ENCODE data around the gene DPH7. TPM values are rescaled to one million over a fixed set of nuclear protein-coding genes. Genes with fewer than 3 reads are reported as not detected.
"Not testable (repeated sequence)": the region's sequence is repeated elsewhere in the genome, so short reads cannot be mapped to it uniquely, and the experiment has no call there.

Gene DPH7
- total RNA-seq, 1 experiment from 2014 or later: 18.6 TPM

DNA sequence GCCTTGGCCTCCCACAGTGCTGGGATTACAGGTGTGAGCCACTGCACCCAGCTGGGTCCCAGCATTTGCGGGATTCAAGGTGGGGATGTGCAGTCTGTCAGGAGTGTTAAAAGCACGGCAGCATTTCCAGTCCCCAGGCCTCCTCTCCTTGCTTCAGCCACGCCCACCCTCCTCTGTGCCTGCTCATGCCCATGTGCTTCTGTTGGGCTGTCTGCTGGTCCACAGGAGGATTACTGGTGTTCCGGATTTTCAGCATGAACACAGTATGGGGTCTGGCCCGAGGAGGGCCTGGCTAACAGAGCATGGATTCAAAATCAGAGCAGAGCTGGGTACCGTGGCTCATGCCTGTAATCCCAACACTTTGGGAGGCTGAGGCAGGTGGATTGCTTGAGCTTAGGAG lies 32.2 kb upstream of the DPH7 start:
- DNase-seq (ENCODE audit: low read depth): no peak

DNA sequence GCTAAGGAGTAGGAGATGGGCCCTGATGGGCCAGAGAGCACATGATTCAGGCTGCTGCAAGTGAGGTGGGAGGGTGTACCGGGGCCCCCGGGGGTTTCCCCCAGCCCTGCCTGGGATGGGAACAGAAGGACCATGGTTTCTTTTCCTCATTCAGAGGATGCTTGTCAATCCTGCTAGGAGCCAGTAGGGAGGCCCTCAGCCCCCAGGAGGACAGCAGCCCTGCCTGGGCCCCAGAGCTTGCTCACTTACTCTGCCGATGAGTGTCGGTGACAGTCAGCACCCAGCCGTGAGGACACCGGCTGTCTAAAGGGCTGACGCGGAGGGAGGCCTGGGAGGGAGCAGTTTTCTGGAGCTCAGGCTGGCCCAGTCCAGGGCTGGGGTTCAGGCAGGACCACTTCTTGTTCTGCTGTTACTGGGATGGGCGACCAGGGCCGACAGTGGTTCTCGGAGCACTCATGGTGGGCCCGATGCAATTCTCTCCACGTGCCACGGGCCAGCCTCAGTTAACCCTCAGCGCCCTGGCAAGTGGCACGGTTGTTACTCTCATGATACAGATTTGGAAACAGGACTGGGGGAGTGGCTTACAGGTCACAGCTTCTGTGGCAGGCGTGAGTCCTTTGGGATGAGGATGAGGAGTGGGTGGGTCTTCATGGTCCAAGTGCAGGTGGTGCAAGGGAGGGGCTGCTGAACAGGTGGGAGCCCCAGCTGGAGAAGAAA lies 28.6 kb upstream of the DPH7 start:
- DNase-seq (ENCODE audit: low read depth): no peak
- in situ Hi-C loops (cut with HindIII; ENCODE audit: low pct_unique_long_range_greater_than_20kb, low sequenced_read_pairs): no loop called here

More for the DNA sequence above, 32.2 kb upstream of the DPH7 start:
- in situ Hi-C loops (cut with HindIII; ENCODE audit: low pct_unique_long_range_greater_than_20kb, low sequenced_read_pairs): no loop called here

DNA sequence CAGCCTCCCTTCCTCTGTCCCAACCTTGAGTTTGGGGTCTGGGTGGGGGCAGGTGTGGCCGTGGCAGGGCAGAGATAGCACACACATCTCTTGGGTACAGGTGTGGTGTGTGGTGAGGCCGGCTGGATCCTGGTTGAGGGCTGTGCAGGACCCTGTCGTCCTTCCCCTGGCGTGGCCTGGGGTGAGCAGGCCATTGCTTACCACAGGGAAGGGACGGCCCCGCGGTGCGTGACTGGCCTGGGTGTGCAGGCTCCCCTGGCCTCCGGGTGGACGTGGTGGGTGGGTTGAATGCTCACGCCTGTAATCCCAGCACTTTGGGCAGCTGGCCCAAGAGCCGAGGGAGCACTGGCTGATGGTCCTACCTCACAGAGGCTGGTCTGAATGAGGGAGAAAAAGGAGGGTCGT lies 28.0 kb upstream of the DPH7 start:
- DNase-seq (ENCODE audit: low read depth): no peak
- in situ Hi-C loops (cut with HindIII; ENCODE audit: low pct_unique_long_range_greater_than_20kb, low sequenced_read_pairs): no loop called here

DNA sequence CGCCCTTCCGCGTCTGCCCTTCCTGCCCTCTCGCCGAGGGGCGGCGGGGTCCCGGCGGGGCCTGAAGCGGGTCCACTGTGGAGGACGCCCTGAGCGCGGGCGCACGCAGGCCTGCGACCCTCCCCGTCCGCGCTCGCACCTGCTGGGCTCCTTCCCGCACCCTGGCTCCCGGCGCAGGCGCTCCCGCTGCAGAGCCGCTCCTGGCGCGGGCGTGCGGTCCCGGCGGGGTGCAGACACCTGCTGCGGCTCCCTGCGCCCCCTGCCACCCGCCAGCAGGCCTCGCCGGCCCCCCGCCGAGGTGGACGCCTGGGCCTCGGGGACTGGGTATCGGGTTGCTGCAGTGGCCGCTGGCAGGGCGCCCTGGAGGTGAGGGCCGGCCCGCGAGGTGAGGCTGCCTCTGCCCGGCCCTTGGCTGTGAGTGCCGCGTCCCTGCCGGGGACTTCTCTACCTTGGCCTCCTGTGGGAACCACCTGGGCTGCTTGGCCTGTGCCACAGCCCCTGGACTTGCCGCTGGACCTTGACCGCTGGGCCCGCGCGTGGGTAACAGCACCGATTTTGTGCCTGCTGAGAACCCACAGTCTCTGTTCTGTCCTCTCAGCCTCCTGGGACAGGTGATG lies 27.4 kb upstream of the DPH7 start:
- DNase-seq (ENCODE audit: low read depth): no peak
- in situ Hi-C loops (cut with HindIII; ENCODE audit: low pct_unique_long_range_greater_than_20kb, low sequenced_read_pairs): no loop called here

DNA sequence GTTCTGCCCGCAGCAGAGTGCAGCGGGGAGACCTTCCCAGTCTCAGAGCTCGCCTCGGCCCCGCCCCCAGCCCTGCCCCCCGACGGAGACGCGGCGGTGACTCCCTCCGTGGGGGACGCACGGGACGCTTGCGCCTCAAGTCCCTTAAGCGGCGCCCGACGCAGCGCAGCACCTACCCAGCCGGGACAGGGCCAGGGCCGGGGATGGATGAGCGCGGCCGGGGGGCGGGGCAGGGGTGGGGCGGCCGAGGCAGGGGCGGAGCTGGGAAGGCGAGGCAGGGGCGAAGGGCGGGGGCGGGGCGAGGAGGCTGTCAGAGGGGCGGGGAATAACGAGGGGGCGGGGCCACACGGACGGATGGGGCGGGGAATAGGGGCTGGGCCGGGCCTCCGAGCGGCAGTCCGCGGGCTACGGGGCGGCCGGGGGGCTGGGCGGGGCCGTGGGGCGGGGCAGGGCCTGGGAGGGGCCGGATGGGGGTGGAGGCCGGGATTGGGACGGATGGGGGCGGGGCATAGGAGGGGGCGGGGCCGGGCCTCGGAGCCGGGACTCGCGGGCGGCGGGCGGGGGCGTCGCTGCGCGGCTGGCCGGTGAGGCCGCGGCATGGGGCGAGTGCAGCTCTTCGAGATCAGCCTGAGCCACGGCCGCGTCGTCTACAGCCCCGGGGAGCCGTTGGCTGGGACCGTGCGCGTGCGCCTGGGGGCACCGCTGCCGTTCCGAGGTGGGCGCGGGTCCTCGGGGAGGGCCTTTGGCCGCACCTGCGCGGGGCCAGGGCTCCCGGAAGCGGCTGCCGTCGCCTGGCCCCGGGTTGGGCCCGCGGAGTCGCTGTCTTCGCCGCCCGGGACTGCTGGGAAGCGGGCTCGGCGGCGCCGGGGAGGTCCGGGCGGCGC lies 26.6 kb upstream of the DPH7 start, which contains the start of gene ARRDC1:
ARRDC1 (plus strand) TSS at position 566 of the 884 bp plus-strand sequence; CDS start at position 598, 32 bp downstream.
- in situ Hi-C loops (cut with HindIII; ENCODE audit: low pct_unique_long_range_greater_than_20kb, low sequenced_read_pairs): no loop called here
- DNase-seq (ENCODE audit: low read depth): peak; percentile 76

DNA sequence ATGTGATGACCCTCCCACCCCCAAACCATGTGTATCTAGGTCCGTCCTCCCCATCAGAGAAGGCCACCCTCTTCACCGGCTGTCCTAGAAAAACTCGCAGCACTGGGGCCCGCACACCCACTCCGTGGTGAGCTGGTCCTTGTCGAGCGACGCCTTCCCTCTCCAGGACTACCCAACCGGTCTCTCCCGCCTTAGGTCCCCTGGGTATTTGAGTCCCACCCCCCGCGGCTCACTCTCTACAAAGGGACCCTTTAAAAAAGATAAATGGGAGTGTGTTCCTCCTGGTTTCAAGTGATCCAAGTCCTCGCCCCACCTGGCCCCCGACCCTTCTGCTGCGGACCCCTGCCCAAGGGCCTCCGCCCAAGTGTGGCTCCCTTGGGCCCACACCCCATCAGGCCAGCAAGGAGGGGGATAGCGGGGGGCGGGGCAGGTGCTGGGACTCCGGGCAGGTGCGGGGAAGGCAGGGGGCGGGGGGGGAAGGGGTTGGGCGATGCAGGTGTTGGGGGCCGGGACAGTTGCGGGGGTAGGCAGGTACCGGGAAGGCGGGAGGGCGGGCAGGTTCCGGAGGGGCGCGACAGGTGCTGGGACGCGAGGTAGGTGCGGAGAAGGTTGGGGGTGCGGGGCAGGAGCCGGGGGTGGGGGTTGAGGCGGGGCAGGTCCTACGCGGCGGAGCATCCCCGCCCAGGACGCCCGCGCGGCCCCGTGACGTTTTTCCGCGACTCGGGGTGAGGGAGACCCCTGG lies 25.8 kb upstream of the DPH7 start:
- in situ Hi-C loops (cut with HindIII; ENCODE audit: low pct_unique_long_range_greater_than_20kb, low sequenced_read_pairs): no loop called here
- DNase-seq (ENCODE audit: low read depth): no peak

DNA sequence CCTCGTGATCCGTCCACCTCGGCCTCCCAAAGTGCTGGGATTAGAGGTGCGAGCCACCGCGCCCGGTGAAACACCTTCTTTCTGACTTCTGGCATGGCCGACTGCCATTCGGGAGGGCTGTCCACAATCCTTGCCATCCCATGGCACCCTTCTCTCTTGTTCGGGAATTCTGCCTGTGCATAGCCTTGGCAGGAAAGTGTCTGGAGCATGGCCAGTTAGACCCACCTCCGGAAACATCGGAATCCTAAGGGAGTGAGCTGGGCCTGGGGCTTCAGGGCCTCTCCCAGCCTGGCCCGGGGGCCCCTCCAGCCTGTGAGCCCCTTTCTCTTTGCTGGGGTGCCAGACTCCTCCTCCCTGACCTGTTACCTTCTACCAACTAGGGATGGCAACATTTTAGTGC lies 25.2 kb upstream of the DPH7 start:
- no peak for DNase-seq (ENCODE audit: low read depth)
- in situ Hi-C loops (cut with HindIII; ENCODE audit: low pct_unique_long_range_greater_than_20kb, low sequenced_read_pairs): no loop called here

DNA sequence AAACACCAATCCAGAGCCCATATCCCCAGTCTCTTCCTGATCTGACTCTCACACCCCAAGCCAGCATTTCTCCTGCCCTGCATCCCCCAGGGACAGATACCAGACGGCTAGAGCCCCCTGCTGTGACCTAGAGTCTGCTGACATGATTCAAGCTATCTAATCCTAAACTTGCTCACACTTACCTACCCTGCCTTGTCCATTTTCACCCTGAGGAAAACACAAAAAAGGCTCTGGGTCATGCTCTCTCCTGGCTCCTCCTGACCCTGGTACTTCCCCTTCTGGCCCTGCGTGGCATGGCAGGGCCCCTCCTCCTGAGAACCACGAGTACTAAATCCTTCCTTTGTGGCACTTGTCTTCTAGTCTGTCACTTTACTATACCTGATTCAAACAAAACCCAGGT lies 23.9 kb upstream of the DPH7 start:
- in situ Hi-C loops (cut with HindIII; ENCODE audit: low pct_unique_long_range_greater_than_20kb, low sequenced_read_pairs): no loop called here
- DNase-seq (ENCODE audit: low read depth): no peak

DNA sequence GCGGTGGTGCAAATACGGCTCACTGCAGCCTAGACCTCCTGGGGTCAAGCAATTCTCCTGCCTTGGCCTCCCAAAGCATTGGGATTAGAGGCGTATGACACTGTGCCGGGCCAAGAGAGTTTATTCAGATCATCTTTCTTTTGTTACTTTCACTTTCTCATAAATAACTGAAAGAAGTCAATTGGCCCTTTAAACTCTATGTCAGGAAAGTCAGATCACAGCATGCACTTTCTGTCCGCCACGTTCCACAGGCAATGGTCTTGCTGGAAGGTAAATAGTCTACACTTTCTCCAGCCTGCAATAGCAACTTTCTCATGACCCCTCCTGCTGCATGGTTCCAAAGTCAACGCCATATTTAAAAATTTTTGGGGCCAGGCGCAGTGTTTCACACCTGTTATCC lies 20.2 kb upstream of the DPH7 start:
- in situ Hi-C loops (cut with HindIII; ENCODE audit: low pct_unique_long_range_greater_than_20kb, low sequenced_read_pairs): no loop called here
- DNase-seq (ENCODE audit: low read depth): no peak

DNA sequence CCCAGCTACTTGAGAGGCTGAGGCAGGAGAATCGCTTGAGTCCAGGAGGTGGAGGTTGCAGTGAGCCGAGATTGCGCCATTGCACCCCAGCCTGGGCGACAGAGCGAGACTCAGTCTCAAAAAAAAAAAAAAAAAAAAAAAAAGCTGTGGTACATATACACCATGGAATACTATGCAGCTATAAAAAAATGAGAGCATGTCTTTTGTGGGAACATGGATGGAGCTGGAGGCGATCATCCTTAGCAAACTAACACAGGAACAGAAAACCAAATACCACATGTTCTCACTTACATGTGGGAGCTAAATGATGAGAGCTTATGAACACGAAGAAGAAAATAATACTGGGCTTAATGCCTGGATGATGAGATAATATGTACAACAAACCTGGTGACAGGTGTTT lies 17.9 kb upstream of the DPH7 start:
- in situ Hi-C loops (cut with HindIII; ENCODE audit: low pct_unique_long_range_greater_than_20kb, low sequenced_read_pairs); DNase-seq (ENCODE audit: low read depth): not testable (repeated sequence)

DNA sequence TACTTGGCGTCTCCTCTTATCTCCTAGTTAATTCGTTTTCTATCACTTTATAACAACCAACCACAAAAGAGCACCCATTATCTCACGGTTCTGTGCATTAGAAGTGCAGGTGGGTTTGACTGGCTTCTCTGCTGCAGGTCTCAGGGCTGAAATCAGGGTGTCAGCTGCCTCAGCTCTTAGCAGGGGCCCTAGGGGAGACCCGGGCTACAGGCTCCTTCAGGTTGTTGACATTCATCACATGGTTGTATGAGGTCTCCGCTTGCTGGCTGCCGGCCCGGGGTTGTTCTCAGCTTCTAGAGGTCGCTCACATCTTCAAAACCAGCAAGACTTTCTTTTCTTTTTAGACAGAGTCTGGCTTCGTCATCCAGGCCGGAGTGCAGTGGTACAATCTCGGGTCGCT lies 14.5 kb upstream of the DPH7 start:
- in situ Hi-C loops (cut with HindIII; ENCODE audit: low pct_unique_long_range_greater_than_20kb, low sequenced_read_pairs): no loop called here

DNA sequence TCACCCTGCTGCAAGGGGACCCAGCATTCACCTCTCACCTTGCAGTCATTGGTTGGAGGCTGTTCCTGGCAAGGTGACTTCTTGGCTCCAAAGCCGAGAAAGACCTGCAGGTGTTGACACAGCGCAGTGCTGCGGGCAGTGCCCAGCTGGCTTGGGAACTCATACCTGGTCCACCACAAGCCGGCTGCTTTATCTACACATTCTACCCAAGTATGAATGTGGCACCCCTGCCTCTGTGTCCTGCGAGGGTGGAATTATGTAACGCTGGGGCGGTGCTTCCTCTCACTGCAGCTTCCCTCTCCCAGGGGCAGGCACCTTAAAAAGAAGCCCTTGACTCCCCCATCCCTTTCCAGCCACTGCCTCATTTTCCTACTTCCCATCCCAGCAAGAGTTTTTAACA lies 14.0 kb upstream of the DPH7 start:
- in situ Hi-C loops (cut with HindIII; ENCODE audit: low pct_unique_long_range_greater_than_20kb, low sequenced_read_pairs): no loop called here
- DNase-seq (ENCODE audit: low read depth): no peak

More for the DNA sequence above, 14.5 kb upstream of the DPH7 start:
- DNase-seq (ENCODE audit: low read depth): no peak

DNA sequence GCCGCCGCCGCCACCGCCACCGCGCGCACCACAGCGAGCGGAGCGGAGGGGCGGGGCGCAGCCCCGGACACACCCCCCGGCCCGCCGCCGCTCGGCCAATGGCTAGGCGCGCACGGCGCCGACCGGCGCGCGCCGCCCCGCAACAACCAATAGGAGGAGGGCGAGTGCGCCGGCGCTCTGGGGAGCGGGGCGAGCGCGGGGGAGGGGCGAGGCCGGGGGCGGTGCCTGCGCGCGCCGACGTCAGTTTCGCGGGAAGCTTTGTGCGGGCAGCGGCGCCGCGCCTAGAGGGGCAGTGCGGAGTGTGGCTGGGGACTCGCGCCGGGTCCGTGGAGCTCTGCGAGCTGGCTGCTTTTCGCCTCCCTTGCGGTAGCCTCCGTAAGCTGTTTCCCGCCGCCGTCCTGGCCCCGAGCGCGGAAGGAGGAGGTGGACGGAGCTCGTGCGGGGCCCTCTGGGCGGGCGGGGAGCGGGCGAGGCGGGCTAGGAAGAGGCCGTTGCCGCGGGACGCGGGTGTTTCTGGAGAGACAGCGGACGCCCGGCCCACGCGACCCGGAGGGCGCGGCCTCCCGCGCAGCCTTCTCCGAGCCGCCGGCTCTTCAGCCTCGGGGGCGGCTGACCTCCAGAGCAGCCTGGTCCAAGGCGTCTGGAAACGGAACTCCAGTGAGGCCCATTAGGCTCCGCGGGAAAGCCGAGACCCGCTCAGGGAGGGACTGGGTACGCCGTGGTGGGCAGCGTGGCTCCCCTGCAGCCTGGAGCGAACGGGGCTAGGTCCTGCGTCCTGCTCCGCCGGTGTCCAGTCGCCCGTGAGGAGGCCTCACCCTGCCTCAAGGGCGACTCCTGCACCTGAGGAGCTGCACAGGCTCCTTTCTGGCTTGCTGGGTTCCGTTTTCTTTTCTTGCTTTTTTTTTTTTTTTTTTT lies 12.0 kb upstream of the DPH7 start, which contains the start of gene ZMYND19:
ZMYND19 (minus strand) TSS at position 44 of the 915 bp plus-strand sequence. CDS start 249 bp downstream, outside the sequence.
- in situ Hi-C loops (cut with HindIII; ENCODE audit: low pct_unique_long_range_greater_than_20kb, low sequenced_read_pairs): no loop called here
- peak; percentile 73 for DNase-seq (ENCODE audit: low read depth)

DNA sequence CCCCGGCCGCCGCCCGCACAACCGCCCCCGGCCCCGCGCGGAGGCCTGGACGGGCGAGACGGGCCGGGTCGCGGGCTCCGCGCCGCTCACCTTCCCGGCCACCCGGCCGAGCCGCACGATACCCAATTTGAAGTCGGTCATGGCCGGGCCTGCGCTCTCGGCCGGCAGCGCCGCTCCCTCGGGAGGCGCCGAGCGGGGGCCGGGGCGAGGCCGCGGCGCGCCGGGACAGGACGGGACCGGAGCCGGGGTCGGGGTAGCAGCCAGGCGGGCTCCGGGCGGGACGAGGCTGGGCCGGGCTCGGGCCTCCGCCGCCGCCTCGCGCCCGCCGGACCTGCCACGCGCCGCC lies 11.4 kb upstream of the DPH7 start:
- in situ Hi-C loops (cut with HindIII; ENCODE audit: low pct_unique_long_range_greater_than_20kb, low sequenced_read_pairs): no loop called here
- DNase-seq (ENCODE audit: low read depth): no peak

DNA sequence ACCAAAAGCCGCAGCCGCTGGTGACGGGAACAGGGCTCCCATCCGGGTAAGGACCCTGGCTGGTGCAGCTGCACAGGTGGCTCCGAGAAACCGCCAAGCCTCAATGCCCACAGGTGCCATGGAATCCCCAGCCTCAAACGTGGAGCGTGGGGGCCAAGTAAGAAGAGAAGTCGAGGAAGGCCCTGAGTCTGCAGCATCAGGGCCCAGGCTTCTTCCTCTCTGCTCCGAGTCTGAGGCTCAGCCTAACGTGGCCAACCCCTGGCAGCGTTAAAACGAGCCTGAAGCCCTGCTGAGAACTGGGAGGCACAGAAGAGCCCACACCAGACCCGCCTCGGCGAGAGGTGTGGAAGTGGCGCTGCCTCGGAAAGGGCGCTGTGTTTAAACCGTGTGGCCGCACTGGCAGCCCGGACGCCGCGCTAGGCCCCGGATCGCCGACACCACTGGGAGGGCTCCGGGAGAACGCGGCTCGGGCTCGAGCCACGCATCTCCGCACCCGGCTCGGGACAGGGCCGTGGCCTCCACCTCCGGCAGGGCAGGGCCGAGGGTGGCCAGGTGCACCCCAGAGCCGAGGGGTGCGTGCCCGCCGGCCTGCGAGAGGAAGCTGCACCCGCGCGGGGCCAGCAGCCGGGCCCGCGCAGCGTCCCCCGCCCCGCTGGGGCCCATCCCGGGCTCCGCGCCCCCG lies 10.9 kb upstream of the DPH7 start:
- no peak for DNase-seq (ENCODE audit: low read depth)
- in situ Hi-C loops (cut with HindIII; ENCODE audit: low pct_unique_long_range_greater_than_20kb, low sequenced_read_pairs): no loop called here

DNA sequence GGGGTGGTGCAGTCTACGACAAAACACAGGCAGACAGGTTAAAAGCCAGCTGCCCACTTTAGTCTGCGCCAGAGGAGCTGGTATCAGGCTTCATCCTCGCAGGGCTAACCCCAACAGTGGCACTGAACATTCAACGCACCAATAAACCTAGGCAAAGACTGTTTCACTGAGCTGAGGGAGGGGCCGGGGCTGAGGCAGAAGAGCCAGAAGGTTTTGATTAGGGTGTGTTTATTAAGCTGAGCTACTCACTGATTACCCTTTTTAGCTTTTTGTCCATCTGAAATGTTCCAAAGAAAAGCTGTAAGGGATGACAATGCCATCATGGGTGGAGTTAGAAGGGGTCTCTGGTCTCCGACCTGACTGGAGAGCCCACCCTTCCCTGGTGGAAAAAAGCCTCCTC lies 10.2 kb upstream of the DPH7 start:
- DNase-seq (ENCODE audit: low read depth): no peak
- in situ Hi-C loops (cut with HindIII; ENCODE audit: low pct_unique_long_range_greater_than_20kb, low sequenced_read_pairs): no loop called here

DNA sequence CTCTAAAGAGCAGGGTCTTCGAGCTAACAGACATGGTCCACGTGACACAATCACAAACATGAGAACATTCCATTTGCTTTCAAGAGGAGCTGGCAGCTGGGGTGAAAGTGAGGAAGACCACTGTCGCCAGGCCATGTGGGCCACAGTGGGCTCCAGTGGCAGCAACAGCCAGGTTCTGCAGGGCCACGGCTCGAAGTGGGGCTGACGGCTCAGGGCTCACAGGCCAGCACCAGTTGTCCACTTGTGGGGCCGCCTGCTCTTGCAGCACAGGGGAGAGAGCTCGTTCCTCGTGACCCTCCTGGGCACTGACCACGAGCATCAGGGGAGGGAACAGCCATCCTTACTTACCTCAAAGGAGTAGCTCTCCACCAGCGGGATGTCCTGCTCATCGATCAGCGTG lies 9.6 kb upstream of the DPH7 start:
- in situ Hi-C loops (cut with HindIII; ENCODE audit: low pct_unique_long_range_greater_than_20kb, low sequenced_read_pairs): no loop called here
- DNase-seq (ENCODE audit: low read depth): no peak

Data from Caki2 (cell line).